HG02973 (cell line): ENCODE measurements around the gene HPDL.
A peak's percentile ranks its signal among the peaks of the same experiment; 100 is the strongest.

Source experiments
- ATAC-seq: cut with Tn5 transposase; IDR thresholded peaks from one replicate; pipeline ENCODE4 v1.9.1; 2021; ENCODE audit warnings: moderate library complexity; ENCODE audit not compliant: unreplicated experiment

Gene HPDL

DNA sequence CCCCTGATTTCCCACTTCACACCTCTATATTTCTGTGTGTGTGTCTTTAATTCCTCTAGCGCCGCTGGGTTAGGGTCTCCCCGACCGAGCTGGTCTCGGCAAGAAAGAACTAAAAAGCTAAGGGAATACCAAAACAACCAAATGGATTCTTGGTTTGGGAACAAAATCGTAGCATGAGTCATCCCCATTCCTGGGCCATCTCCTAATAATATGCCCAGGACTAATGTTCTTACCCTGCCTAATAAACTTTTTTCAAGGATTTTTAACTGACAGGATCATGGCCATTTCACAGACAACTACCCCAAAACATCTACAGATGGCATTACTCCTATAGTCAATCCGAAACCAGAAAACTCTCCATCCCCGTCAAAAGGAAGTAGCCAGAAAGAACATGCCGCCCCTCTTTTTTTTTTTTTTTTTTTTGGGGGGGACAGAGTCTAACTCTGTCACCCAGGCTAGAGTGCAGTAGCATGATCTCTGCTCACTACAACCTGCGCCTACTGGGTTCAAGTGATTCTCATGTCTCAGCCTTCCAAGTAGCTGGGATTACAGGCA is 4.1 kb upstream of the HPDL start:
- ATAC-seq = no peak

- no peak for ATAC-seq
Observed at GRCh38 chr1:45325851-45326506, 716 bp upstream of the HPDL start.

DNA sequence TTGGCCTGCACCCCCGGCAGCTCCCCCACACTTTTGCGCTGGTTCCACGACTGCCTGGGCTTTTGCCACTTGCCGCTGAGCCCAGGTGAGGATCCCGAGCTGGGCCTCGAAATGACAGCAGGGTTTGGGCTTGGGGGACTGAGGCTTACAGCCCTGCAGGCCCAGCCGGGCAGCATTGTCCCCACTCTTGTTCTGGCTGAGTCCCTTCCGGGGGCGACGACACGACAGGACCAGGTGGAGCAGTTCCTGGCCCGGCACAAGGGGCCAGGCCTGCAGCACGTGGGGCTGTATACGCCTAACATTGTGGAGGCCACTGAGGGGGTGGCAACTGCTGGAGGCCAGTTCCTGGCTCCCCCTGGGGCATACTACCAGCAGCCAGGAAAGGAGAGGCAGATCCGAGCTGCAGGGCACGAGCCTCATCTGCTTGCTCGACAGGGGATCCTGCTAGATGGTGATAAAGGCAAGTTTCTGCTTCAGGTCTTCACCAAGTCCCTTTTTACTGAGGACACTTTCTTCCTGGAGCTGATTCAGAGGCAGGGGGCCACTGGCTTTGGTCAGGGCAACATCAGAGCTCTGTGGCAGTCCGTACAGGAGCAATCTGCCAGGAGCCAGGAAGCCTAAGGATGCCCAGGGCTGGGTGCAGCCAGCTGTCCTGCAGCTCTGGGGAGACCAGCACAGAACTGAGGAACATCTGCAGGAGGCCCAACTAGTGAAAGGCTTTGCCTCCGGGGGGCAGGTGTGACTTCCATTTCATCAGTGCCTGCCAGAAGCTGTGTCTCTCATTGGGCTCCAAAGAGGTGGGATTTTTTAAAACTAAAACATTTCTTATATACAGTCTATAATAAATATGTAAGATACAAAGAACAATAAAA is 1.2 kb downstream of the HPDL start:
- ATAC-seq = no peak

- no peak for ATAC-seq
Observed at GRCh38 chr1:45328680-45329079, 2.0 kb downstream of the HPDL start.

DNA sequence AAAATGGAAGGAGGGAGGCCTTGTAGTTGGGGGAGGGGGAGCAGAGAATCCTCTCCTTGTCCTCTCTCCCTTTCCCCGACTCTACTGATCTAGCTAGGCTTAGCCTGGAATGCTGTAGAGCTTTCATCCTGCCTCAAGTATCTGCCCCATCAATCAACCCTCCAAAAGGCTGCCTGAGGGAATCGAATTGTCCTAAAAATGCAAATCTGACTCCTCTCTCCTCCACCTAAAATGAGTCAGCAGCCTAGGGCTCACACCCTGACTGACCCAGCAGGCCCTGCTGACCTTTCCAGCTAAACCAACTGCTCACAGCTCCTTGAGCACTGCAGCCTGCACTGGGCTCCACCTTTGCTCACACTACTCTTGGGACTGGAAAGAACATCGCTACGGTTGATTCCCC is 2.8 kb downstream of the HPDL start:
- no peak for ATAC-seq

- ATAC-seq = no peak
Observed at GRCh38 chr1:45331436-45332345, 5.0 kb downstream of the HPDL start.

GRCh38 chr1:45332346-45332720 is 5.6 kb downstream of the HPDL start:
- no peak for ATAC-seq

GRCh38 chr1:45334308-45335245 is 7.9 kb downstream of the HPDL start:
- no peak for ATAC-seq

- no peak for ATAC-seq
Observed at GRCh38 chr1:45335855-45336324, 9.2 kb downstream of the HPDL start.

GRCh38 chr1:45337630-45338325 is 11.1 kb downstream of the HPDL start:
- no peak for ATAC-seq

GRCh38 chr1:45339789-45340558 is 13.3 kb downstream of the HPDL start, which contains the start of the genes MUTYH and TOE1:
Gene MUTYH, minus strand, starts transcription at chr1:45340440. Its CDS starts 5,935 bp downstream, at chr1:45334505.
Gene TOE1, plus strand, starts transcription at chr1:45340170. Its CDS starts 83 bp downstream, at chr1:45340253.
- ATAC-seq = peak; percentile 76

DNA sequence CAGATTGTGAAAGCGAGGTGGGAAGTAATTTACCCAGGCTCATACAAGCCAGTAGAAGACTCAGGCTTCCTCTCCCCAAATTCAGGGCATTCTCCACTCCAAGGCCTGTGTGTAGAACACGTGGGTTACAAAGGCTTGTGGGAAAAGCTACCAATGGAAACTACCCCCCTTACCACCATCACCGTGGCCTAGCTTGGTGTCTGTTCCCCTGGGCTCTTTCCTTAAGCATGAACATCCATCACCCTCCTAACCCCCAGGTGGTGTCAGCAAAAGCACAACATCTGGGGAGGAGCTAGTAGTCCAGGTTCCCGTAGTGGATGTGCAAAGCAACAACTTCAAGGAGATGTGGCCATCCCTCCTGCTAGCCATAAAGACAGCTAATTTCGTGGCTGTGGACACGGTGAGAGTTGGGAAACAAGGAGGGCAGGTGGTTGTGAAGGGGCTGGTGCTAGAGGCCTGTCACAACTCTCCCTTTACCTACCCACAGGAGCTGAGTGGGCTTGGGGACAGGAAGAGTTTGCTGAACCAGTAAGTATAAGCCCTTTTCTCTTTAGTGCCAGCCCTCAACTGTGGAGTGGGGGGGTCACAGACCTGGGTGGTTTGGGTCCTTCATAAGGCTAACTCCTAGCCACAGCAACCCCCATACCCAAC is 14.2 kb downstream of the HPDL start:
- no peak for ATAC-seq

DNA sequence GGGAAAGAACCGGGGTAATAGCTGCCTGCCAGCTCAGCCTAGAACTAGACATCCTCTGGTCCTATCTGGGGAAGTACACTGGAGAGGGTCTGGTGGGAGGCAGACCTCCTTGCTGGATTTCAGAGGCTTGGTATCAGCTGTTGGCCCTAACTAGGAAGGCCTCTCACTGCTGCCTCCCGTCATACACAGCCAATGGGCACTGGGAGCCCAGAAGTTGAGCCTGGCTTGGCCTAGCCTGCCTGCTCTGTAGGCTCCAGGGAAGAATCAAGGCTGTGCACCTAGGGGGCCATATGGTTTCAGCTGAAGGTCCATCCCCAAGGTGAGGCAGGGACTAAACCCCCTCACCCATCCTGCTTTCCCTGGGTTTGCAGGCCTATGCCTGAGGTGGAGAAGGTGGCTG is 17.8 kb downstream of the HPDL start:
- ATAC-seq = no peak

DNA sequence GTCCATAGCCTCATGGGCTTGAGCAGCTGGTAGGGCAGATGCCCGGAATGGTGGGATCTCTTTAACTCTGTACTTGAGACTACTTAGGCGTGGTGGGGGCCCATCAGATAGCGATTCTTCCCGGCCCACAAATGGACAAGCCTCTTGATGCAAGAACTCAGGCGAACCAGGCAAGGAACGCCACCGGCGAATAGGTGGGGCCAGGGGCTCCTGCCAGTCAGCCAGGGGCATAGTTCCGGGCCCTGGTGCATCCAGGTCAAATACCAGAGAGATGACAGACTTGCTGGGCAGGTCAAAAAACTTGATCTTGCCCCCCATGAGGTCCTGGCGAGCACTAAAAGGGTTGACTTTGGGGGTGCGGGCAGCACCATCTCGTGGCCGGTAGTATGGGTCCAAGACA is 18.3 kb downstream of the HPDL start:
- no peak for ATAC-seq

DNA sequence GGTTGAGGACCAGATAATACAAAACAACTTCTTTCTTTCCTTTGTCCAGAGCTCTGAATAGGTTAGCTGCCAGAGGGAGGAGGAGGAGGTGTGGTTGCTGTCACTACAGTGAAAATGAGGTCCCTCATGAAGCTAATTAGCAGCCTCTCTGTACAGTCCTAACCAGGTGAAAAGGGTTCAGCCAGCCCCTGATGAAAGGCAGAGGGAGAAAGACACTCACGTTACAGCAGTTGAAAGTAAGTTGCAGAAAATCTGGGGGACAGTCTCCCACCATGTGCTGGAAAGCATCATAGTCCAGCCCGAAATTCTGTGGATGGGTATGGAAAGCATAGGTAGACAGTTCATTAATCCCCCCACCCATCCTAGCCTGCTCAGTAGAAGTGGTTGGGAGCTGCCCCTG is 19.8 kb downstream of the HPDL start:
- ATAC-seq = no peak

DNA sequence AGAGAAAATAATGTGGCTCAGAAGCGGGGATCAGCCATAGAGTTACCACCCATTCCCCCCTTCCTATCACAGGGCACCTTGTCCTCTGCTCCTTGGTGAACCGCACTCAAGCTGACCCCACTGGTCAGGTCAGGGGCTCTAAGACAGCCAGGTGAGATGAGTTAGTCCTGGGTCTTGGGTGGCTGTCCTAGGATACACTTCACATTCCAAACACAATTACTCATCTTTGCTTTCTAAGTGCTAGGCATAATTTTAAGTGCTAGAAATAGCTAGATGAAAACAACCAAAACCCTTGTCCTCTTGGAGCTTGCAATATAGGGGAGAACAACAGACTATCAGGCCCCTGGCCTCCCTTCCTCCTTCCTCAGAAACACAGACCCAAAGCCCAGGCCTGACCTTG is 21.3 kb downstream of the HPDL start:
- no peak for ATAC-seq

DNA sequence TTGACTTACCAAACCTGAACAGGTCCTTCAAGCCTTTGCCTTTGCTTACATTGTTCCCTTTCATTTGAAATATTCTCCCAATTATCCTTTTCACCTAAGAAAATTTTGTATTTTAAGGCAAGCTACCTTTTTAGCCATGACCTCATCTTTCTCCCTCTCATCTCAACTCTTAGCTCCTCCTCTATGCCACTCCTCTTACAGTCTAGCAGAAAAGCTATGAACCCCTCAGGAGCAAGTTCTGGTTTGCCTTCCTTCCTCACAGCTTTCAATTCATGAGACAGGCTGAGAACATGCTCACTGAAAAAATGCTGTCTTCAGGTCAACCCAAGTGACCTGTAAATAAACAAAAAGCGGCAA is 21.9 kb downstream of the HPDL start:
- no peak for ATAC-seq
